SK-N-SH (cell line): ENCODE results near the gene MYH11. TPM values are rescaled to one million over a fixed set of nuclear protein-coding genes. Genes with fewer than 3 reads are reported as not detected.

Experiments
- CTCF ChIA-PET: fragments of 300-600, 350-600 bp; formaldehyde crosslinking; extraction: SDS; loops from one replicate; lab custom pipeline; 2021; lab: Yijun Ruan, JAX
- POLR2A ChIA-PET: fragments of 350-600 bp; sonication (Branson Sonifier 250); formaldehyde crosslinking; extraction: SDS; loops from one replicate; lab custom pipeline; 2020; ENCODE audit warnings: antibody characterized with exemption, inconsistent platforms; lab: Yijun Ruan, JAX
- DNase-seq: peaks from one replicate; pipeline ENCODE4 v3.0.0; 2012
- H2AFZ ChIP-seq: fragments of 200-600 bp; sonication (generic); 2 replicates; pipeline ENCODE4 v1.8.1; 2016; ENCODE audit warnings: antibody characterized with exemption, mild to moderate bottlenecking, low read depth
- H3F3A ChIP-seq: fragments of 200-600 bp; sonication (generic); replicated peaks from 2 replicates; pipeline ENCODE3; 2016; ENCODE audit warnings: antibody characterized with exemption, mild to moderate bottlenecking; ENCODE audit not compliant: insufficient read depth
- H3K27ac ChIP-seq, 2 experiments: fragments of 200-500 bp in 1 of 2; fragments of 200-600 bp in 1 of 2; sonication (Bioruptor generic) in 1 of 2; sonication (generic), shearing (Covaris generic) in 1 of 2; 2 replicates each; pipeline versions ENCODE4 v1.5.1 to v1.6.1; 2014 to 2016; ENCODE audit warnings: low read depth in 2 of 2, inconsistent platforms in 1 of 2, low read length in 1 of 2, mild to moderate bottlenecking in 1 of 2, mixed read lengths in 1 of 2
- H3K27me3 ChIP-seq: fragments of 200-600 bp; sonication (generic), shearing (Covaris generic); 2 replicates; pipeline ENCODE4 v1.6.1; 2016; ENCODE audit warnings: mixed run types; ENCODE audit not compliant: insufficient read depth
- H3K36me3 ChIP-seq, 2 experiments: fragments of 200-500 bp in 1 of 2; fragments of 200-600 bp in 1 of 2; sonication (Bioruptor generic) in 1 of 2; sonication (generic) in 1 of 2; replicated peaks in 1 of 2; 2 replicates each; pipeline versions ENCODE3 to v1.5.1; 2014 to 2016; ENCODE audit warnings: low read length in 1 of 2, mild to moderate bottlenecking in 1 of 2; ENCODE audit not compliant: insufficient read depth in 2 of 2, control insufficient read depth in 1 of 2
- H3K4me1 ChIP-seq, 2 experiments: fragments of 200-500 bp in 1 of 2; fragments of 200-600 bp in 1 of 2; sonication (Bioruptor generic) in 1 of 2; sonication (generic), shearing (Covaris generic) in 1 of 2; 2 replicates each; pipeline versions ENCODE4 v1.5.1 to v1.6.1; 2014 to 2016; ENCODE audit warnings: low read depth in 1 of 2, low read length in 1 of 2, mixed run types in 1 of 2; ENCODE audit not compliant: insufficient read depth in 2 of 2, control insufficient read depth in 1 of 2
- H3K4me2 ChIP-seq: fragments of 200-600 bp; sonication (generic), shearing (Covaris generic); 2 replicates; pipeline ENCODE4 v1.6.1; 2017; ENCODE audit warnings: mixed run types
- H3K4me3 ChIP-seq, 2 experiments: fragments of 200-500 bp in 1 of 2; fragments of 200-600 bp in 1 of 2; sonication (Bioruptor generic) in 1 of 2; sonication (generic), shearing (Covaris generic) in 1 of 2; 2 replicates each; pipeline versions ENCODE4 v1.5.1 to v1.8.1; 2014 to 2016; ENCODE audit warnings: low read depth in 2 of 2, inconsistent platforms in 1 of 2, low read length in 1 of 2, mild to moderate bottlenecking in 1 of 2, mixed read lengths in 1 of 2, moderate library complexity in 1 of 2
- H3K79me2 ChIP-seq: fragments of 200-600 bp; sonication (generic); 2 replicates; pipeline ENCODE4 v1.8.1; 2017; ENCODE audit warnings: mild to moderate bottlenecking; ENCODE audit not compliant: insufficient read depth
- H3K9ac ChIP-seq: fragments of 200-600 bp; sonication (generic); 2 replicates; pipeline ENCODE4 v1.6.1; 2017; ENCODE audit warnings: mixed run types
- H3K9me2 ChIP-seq: fragments of 200-600 bp; sonication (generic); 2 replicates; pipeline ENCODE4 v1.6.1; 2017; ENCODE audit warnings: mixed run types
- H3K9me3 ChIP-seq: fragments of 200-600 bp; sonication (generic); 2 replicates; pipeline ENCODE4 v1.6.1; 2017; ENCODE audit warnings: mixed run types, mild to moderate bottlenecking, moderate library complexity
- H4K20me1 ChIP-seq: fragments of 200-600 bp; sonication (generic); 2 replicates; pipeline ENCODE4 v1.6.1; 2017; ENCODE audit warnings: mild to moderate bottlenecking, mixed run types; ENCODE audit not compliant: insufficient read depth
- CTCF ChIP-seq: fragments of 200-600 bp; sonication (generic); IDR thresholded peaks from 2 replicates; pipeline ENCODE4 v1.6.1; 2017; ENCODE audit warnings: antibody characterized with exemption, mild to moderate bottlenecking, moderate library complexity
- FOSL2 ChIP-seq: IDR thresholded peaks from 2 replicates; pipeline ENCODE4 v1.4.0; 2012; ENCODE audit warnings: low read depth, mild to moderate bottlenecking, moderate library complexity, borderline replicate concordance
- GATA2 ChIP-seq: sonication (generic); formaldehyde crosslinking; IDR thresholded peaks from 2 replicates; pipeline ENCODE4 v1.5.0; 2020; ENCODE audit warnings: mild to moderate bottlenecking, missing genetic modification reagents
- JUND ChIP-seq: IDR thresholded peaks from 2 replicates; pipeline ENCODE4 v1.4.0; 2012
- MAX ChIP-seq: IDR thresholded peaks from 2 replicates; pipeline ENCODE4 v1.4.0; 2012; ENCODE audit warnings: low read depth
- NRF1 ChIP-seq: IDR thresholded peaks from 2 replicates; pipeline ENCODE4 v1.6.1; 2012; ENCODE audit warnings: low read depth, mild to moderate bottlenecking, low read length
- PBX3 ChIP-seq: IDR thresholded peaks from 2 replicates; pipeline ENCODE4; 2012
- POLR2AphosphoS5 ChIP-seq: IDR thresholded peaks from 2 replicates; pipeline ENCODE4 v1.6.1; 2012; ENCODE audit warnings: low read depth, low read length
- RXRA ChIP-seq: IDR thresholded peaks from 2 replicates; pipeline ENCODE4 v1.4.0; 2012; ENCODE audit warnings: low read depth, mild to moderate bottlenecking, borderline replicate concordance
- SIN3A ChIP-seq: IDR thresholded peaks from 2 replicates; pipeline ENCODE4 v1.6.1; 2012; ENCODE audit warnings: low read depth, mild to moderate bottlenecking, low read length, moderate library complexity, borderline replicate concordance
- TCF12 ChIP-seq: IDR thresholded peaks from 2 replicates; pipeline ENCODE4 v1.4.0; 2012
- USF2 ChIP-seq: fragments of 150-350 bp; IDR thresholded peaks from 2 replicates; pipeline ENCODE4 v1.6.1; 2017; ENCODE audit warnings: antibody characterized with exemption, low read length, low read depth, borderline replicate concordance
- WGBS: methylation state at CpG from one replicate; pipeline ENCODE4 v1.1.6; 2017; ENCODE audit warnings: low lambda C conversion rate; 5-methylcytosine and 5-hydroxymethylcytosine counted together
- polyA plus RNA-seq, 3 experiments: library from polyadenylated mRNA; depleted of rRNA; stranded (reverse); fragments of >200 nt; gene quantifications; 2 replicates each; pipeline ENCODE4 v1.2.3, GENCODE V29; 2012

The MYH11 gene
- polyA plus RNA-seq, 1 of the 3 experiments (the other 2 are of a cell fraction): 0.02 TPM

GRCh38 chr16:15858921-15859668 is 2.3 kb upstream of the MYH11 start:
- 95% methylated on average over 12 of the region's 12 CpGs for WGBS
- Histone ChIP-seq H3K27ac (no peak overlapping the region), H4K20me1 (no peaks in the 10 kb centered on the region), H3K4me2 (no peak overlapping the region), H3K9me2 (no peaks in the 10 kb centered on the region), H3K9me3 (no peaks in the 10 kb centered on the region), H3K36me3 (no peaks in the 10 kb centered on the region), H3K4me1 (peaks cover 0 to 3% of the 10 kb centered on the region in 2 experiments; a peak in 1 of 4 replicates), H3K79me2 (no peaks in the 10 kb centered on the region), H3K27me3 (peaks cover 34% of the 10 kb centered on the region), H2AFZ (no peak overlapping the region), H3F3A (no peaks in the 10 kb centered on the region), H3K9ac (no peak overlapping the region), H3K4me3 (no peak overlapping the region)
- DNase-seq: no peak
- TF ChIP-seq MAX: no peak
- no peak for TF ChIP-seq GATA2 (CRISPR knock-in tag)
- TF ChIP-seq SIN3A: no peak
- TF ChIP-seq CTCF: no peak
- no peak for TF ChIP-seq JUND
- TF ChIP-seq USF2: no peak
- no peak for TF ChIP-seq TCF12
- TF ChIP-seq FOSL2: no peak
- no peak for TF ChIP-seq PBX3
- CTCF ChIA-PET: interaction anchor here (0.7 to 1.7 kb wide), 7 partner anchors 9 to 268 kb away, joined by 3 to 6 read pairs (median 3); no protein-coding TSS in a partner anchor
- POLR2A ChIA-PET: no interaction called here

GRCh38 chr16:15857724-15858560 is 1.1 kb upstream of the MYH11 start:
- peak; percentile 79 for DNase-seq
- POLR2A ChIA-PET: no interaction called here
- TF ChIP-seq POLR2AphosphoS5 (no peak), RXRA (no peak), NRF1 (no peak)

More at GRCh38 chr16:15857724-15858560, 1.1 kb upstream of the MYH11 start:
- Histone ChIP-seq H3K27ac (no peak overlapping the region), H3F3A (no peaks in the 10 kb centered on the region), H3K9ac (no peak overlapping the region), H3K79me2 (no peaks in the 10 kb centered on the region), H3K27me3 (peaks cover 43% of the 10 kb centered on the region), H3K4me2 (peak overlapping the region; percentile 76), H2AFZ (peak overlapping the region; percentile 74; the same call in 1 of the 2 replicates), H3K9me2 (no peaks in the 10 kb centered on the region), H3K36me3 (no peaks in the 10 kb centered on the region), H4K20me1 (no peaks in the 10 kb centered on the region), H3K9me3 (no peaks in the 10 kb centered on the region), H3K4me1 (peaks cover 0 to 3% of the 10 kb centered on the region in 2 experiments; a peak in 1 of 4 replicates), H3K4me3 (peak overlapping the region; percentile 44 to 56)
- CTCF ChIA-PET: interaction anchor here (1.1 to 1.7 kb wide), 5 partner anchors 17 to 57 kb away, joined by 3 to 6 read pairs (median 3); no protein-coding TSS in a partner anchor
- 5% methylated on average over 25 of the region's 55 CpGs for WGBS
